Immature natural killer cell (primary cell): Measurements from ENCODE around the gene BPNT1. TPM values are rescaled to one million over a fixed set of nuclear protein-coding genes. Genes with fewer than 3 reads are reported as not detected.

Experiments
- DNase-seq, 3 donors: peaks; one replicate each; pipeline ENCODE4 v3.0.0; 2022; ENCODE audit warnings: mixed read lengths in 1 of 3
- H3K27ac Mint-ChIP-seq, 6 donors: one replicate each; pipeline ENCODE4 v1.8.0; 2020; ENCODE audit warnings: mixed read lengths in 6 of 6, mild to moderate bottlenecking in 5 of 6, inconsistent platforms in 4 of 6, moderate library complexity in 3 of 6
- H3K27me3 Mint-ChIP-seq, 3 donors: one replicate each; pipeline ENCODE4 v1.8.0; 2020 to 2021; ENCODE audit warnings: low read depth in 3 of 3, mild to moderate bottlenecking in 3 of 3, mixed read lengths in 3 of 3, moderate library complexity in 3 of 3, inconsistent platforms in 1 of 3
- H3K36me3 Mint-ChIP-seq, 3 donors: one replicate each; pipeline ENCODE4 v1.8.0; 2020; ENCODE audit warnings: mixed read lengths in 3 of 3, inconsistent platforms in 2 of 3, mild to moderate bottlenecking in 2 of 3
- H3K4me1 Mint-ChIP-seq, 2 donors: one replicate each; pipeline ENCODE4 v1.8.0; 2020; ENCODE audit warnings: inconsistent platforms in 2 of 2, mild to moderate bottlenecking in 2 of 2, mixed read lengths in 2 of 2, moderate library complexity in 1 of 2
- H3K4me3 Mint-ChIP-seq, 5 donors: one replicate each; pipeline ENCODE4 v1.8.0; 2020; ENCODE audit warnings: mild to moderate bottlenecking in 5 of 5, mixed read lengths in 5 of 5, inconsistent platforms in 3 of 5, moderate library complexity in 3 of 5
- H3K9me3 Mint-ChIP-seq, 6 donors: one replicate each; pipeline ENCODE4 v1.8.0; 2020; ENCODE audit warnings: mild to moderate bottlenecking in 6 of 6, mixed read lengths in 6 of 6, inconsistent platforms in 4 of 6, moderate library complexity in 3 of 6
- polyA plus RNA-seq, 3 donors: library from polyadenylated mRNA; unstranded; fragments of 300-500 nt; fragmentation: Illumina TruSeq; gene quantifications; one replicate each; pipeline ENCODE4 v1.2.3, GENCODE V29; 2021

The BPNT1 gene
- polyA plus RNA-seq, 3 donors from 2014 or later, result 13.9 to 19.0 (median 15.3) TPM

DNA sequence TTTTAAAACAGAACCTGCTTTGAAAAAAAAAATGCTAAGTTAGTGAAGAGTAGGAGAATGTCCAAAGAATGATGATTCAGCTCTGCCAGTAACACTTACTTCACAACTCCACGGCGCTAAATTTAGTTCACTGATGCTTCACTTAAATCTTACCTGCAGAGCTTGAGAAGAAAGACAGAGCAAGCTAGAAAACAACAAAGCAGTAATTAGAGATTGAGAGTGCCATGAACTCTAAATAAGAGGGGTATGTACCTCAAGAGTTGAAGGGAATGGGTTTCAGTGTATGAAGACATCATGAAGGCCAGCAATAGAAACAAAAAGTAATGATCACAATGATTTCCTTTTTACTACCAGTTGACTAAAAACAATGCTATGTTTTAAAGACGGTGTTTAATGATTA is 76.1 kb downstream of the BPNT1 start:
- H3K4me3 Mint-ChIP-seq, result no peak overlapping the region
- H3K36me3 Mint-ChIP-seq, result peaks cover 22 to 31% (median 28%) of the 10 kb centered on the region in 3 donors
- H3K4me1 Mint-ChIP-seq, result peaks cover 2 to 17% of the 10 kb centered on the region in 2 donors
- peak overlapping the region in 1 of 6 donors; percentile 19 for H3K27ac Mint-ChIP-seq
- H3K9me3 Mint-ChIP-seq, result no peaks in the 10 kb centered on the region
- H3K27me3 Mint-ChIP-seq, result no peaks in the 10 kb centered on the region
- DNase-seq, result no peak

DNA sequence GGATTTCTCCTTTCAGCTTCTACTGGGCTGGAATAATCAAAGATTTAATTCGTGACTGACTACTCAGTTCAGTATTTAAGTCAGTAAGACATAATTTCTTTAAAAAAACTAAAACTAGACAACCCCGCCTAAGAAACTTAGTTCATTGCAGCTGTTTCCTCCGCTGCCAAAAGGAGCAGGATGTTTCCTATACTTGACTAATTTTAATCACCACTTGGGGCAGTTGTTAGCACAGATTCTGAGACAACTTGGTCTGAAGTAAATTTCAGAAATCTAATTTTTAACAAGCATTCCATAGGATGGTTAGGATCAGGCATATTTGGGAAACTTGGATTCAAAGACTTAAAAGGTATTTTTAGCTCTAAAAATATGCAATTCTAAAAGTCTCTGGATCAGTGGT is 77.3 kb downstream of the BPNT1 start:
- H3K27ac Mint-ChIP-seq, result peak overlapping the region in 2 of 6 donors; percentile 18 to 20
- no peak for DNase-seq
- peaks cover 0 to 2% (median 0%) of the 10 kb centered on the region in 3 donors for H3K27me3 Mint-ChIP-seq
- peaks cover 22 to 32% (median 25%) of the 10 kb centered on the region in 3 donors for H3K36me3 Mint-ChIP-seq
- peaks cover 2 to 17% of the 10 kb centered on the region in 2 donors for H3K4me1 Mint-ChIP-seq
- no peak overlapping the region for H3K4me3 Mint-ChIP-seq
- no peaks in the 10 kb centered on the region for H3K9me3 Mint-ChIP-seq

DNA sequence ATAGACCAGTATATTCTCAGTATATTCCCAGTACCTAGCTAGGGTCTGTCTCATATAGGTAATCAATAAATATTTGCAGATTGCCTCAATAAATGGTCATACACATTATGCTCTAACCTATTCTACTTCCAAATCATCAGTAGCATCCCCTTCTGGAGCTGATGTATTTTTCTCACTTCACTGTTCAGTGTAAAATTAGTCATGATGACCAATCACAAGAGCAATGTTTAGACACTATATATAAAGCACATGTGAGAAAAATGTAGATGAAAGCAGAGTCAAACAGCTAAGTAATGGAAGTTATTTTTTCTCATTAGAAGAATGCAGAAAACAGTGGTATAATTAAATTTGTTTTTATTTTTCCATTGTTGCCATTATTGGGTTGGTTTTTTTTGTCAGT is 78.0 kb downstream of the BPNT1 start:
- H3K9me3 Mint-ChIP-seq, result no peaks in the 10 kb centered on the region
- DNase-seq, result no peak
- H3K27me3 Mint-ChIP-seq, result peaks cover 0 to 2% (median 0%) of the 10 kb centered on the region in 3 donors
- H3K4me3 Mint-ChIP-seq, result no peak overlapping the region
- H3K4me1 Mint-ChIP-seq, result peaks cover 2 to 17% of the 10 kb centered on the region in 2 donors
- H3K27ac Mint-ChIP-seq, result no peak overlapping the region
- peaks cover 22 to 36% (median 24%) of the 10 kb centered on the region in 3 donors for H3K36me3 Mint-ChIP-seq

Other genes with a start within 250 kb of the BPNT1 start
- not detected for gene SLC30A10, start 161.2 kb downstream of the BPNT1 start, polyA plus RNA-seq
- 10 to 100 TPM; 36.1 to 51.8 (median 39.6) TPM for gene EPRS1, start 43.3 kb downstream of the BPNT1 start, polyA plus RNA-seq
- gene IARS2, start 4.3 kb upstream of the BPNT1 start, polyA plus RNA-seq, result 10 to 100 TPM; 44.9 to 76.8 (median 57.3) TPM
- 10 to 100 TPM; 12.0 to 33.8 (median 18.6) TPM for gene RAB3GAP2, start 182.7 kb upstream of the BPNT1 start, polyA plus RNA-seq